Activated T-cell treated with anti-CD3 and anti-CD28 coated beads, Interleukin-2, amount 50 U/mL, for 24 hours (primary cell): ENCODE results near the gene USP30.
"Not testable (repeated sequence)": the region's sequence is repeated elsewhere in the genome, so short reads cannot be mapped to it uniquely, and the experiment has no call there.

Source experiments
- DNase-seq: peaks from one replicate; pipeline ENCODE4 v3.0.0-alpha.2; 2020
- H3K27ac Mint-ChIP-seq: 2 replicates; pipeline ENCODE4 v1.8.0; 2020; ENCODE audit warnings: mild to moderate bottlenecking, mixed read lengths
- H3K27me3 Mint-ChIP-seq: 2 replicates; pipeline ENCODE4 v1.8.0; 2020; ENCODE audit warnings: mixed read lengths
- H3K36me3 Mint-ChIP-seq: 2 replicates; pipeline ENCODE4 v1.8.0; 2020; ENCODE audit warnings: low read depth, mixed read lengths
- H3K4me1 Mint-ChIP-seq: 2 replicates; pipeline ENCODE4 v1.8.0; 2020; ENCODE audit warnings: low read depth, mixed read lengths
- H3K4me3 Mint-ChIP-seq: 2 replicates; pipeline ENCODE4 v1.8.0; 2020; ENCODE audit warnings: mild to moderate bottlenecking, moderate library complexity, mixed read lengths
- H3K9me3 Mint-ChIP-seq: 2 replicates; pipeline ENCODE4 v1.8.0; 2020; ENCODE audit warnings: mixed read lengths

The USP30 gene

DNA sequence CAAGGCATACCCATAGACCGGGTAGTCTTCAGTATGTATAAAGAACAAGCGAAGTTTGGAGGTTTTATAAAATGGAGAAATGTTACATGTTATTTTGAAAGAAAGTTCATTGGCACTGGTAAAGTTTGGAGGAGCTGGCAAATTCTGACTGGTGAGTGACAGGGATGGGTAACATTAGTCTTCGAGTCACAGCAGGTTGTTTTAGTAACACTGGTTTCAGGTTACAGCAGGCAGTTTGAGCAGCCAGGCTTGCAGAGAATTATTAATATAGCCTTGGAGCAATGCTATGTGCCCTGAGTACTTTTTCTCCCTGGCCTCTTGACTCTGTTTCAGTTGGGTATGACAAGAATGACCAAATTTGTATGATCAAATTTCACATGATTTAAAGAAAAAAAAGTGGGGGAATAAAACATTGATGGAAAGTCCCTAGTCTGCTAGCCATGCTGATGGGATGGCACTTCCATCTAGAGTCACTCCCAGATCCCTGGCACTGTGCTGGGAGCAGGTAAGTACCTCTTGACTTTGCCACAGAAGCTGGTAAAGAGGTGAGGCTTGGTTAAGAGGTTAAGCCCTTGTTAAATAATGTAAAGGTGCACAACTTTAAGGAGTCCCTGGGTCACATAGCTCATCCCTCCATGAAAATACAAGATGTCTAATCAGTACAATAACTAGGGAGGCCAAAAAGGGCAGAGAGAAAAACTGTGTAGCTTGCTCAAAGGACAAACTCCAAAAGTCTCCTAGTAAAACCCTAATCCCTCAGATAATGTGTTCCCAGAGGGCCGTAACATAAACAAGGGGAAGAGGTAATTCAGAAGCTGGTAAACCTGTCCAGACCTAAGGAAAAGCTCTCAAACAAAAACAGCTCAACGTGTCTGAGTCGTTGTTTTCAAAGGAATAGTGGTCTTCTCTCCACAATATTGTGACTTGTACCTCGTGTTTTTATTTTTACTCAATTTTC is 18.9 kb upstream of the USP30 start:
- Mint-ChIP-seq H3K27ac (no peak overlapping the region), H3K9me3 (peaks cover 16% of the 10 kb centered on the region), H3K4me3 (no peak overlapping the region), H3K4me1 (no peaks in the 10 kb centered on the region), H3K27me3 (peaks cover 5% of the 10 kb centered on the region), H3K36me3 (no peaks in the 10 kb centered on the region)
- no peak for DNase-seq

DNA sequence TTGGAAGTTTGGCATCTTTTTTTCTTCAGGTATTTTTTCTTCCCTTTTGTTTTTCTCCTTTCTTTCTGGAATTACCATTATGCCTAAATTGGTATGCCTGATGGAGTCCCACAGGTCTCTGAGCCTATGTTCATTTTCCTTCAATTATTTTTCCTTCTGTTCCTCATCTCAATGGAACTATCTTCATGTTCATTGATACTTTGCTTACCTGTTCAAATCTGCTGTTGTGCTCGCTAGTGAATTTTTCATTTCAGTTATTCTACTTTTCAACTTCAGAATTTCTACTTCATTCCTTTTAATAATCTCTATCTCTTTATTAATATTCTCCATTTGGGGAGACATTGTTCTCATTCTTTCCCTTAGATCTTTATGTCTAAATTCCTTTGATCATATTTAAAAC is 15.4 kb upstream of the USP30 start:
- H3K27me3 Mint-ChIP-seq, result peaks cover 13% of the 10 kb centered on the region
- no peaks in the 10 kb centered on the region for H3K36me3 Mint-ChIP-seq
- no peak overlapping the region for H3K4me3 Mint-ChIP-seq
- no peak for DNase-seq
- H3K27ac Mint-ChIP-seq, result no peak overlapping the region
- no peaks in the 10 kb centered on the region for H3K4me1 Mint-ChIP-seq
- peaks cover 16% of the 10 kb centered on the region for H3K9me3 Mint-ChIP-seq

DNA sequence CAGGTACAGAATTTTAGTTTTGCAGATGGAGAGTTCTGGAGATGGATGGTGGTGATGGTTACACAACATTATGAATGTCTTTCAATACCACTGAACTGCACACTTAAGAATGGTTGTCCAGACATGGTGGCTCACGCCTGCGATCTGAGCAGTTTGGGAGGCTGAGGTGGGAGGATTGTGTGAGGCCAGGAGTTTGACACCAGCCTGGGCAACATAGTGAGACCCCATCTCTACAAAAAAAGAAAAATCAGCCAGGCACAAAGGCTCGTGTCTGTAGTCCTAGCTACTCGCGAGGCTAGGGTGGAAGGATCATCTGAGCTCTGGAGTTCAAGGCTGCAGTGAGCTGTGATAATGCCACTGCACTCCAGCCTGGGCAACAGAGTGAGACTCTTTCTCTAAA is 8.1 kb upstream of the USP30 start:
- no peaks in the 10 kb centered on the region for H3K36me3 Mint-ChIP-seq
- H3K4me1 Mint-ChIP-seq, result no peaks in the 10 kb centered on the region
- no peak for DNase-seq
- H3K27ac Mint-ChIP-seq, result no peak overlapping the region
- peaks cover 23% of the 10 kb centered on the region for H3K27me3 Mint-ChIP-seq
- H3K4me3 Mint-ChIP-seq, result no peak overlapping the region
- no peaks in the 10 kb centered on the region for H3K9me3 Mint-ChIP-seq

DNA sequence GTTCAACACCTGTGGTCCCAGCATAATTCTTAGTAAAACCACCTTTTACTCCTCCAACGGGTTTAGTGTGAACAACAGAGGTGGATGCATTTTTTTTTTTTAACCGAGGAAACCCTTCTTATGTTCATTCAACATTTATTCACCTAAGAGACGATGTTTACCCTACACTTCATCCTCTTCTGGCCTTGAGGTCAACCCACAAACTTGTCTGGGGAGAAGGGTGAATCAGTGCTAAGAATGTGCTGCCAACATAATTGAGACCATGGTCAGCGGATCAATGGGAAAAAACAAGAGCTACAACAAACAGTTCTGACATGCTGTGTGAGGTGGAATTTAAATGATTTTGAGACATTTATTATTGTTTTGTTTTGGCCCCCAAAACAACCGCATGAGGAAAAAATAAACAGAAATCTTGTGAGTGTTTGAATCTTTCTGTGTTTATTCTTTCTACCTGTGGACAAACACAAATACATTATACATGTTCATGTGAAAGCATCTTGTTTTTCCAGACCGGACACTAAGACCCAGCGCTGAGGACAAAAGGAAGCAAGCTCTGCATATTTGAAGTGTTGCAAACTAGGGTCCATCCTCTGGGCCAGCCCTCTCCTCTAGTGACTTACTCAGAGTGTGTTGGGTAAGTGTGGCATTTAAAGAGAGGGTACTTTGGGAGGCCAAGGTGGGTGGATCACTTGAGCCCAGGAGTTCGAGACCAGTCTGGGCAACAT is 5.1 kb upstream of the USP30 start:
- Mint-ChIP-seq H3K4me1 (peaks cover 6% of the 10 kb centered on the region), H3K4me3 (no peak overlapping the region), H3K27ac (no peak overlapping the region), H3K36me3 (peaks cover 6% of the 10 kb centered on the region), H3K27me3 (peaks cover 11% of the 10 kb centered on the region), H3K9me3 (no peaks in the 10 kb centered on the region)
- DNase-seq, result no peak

DNA sequence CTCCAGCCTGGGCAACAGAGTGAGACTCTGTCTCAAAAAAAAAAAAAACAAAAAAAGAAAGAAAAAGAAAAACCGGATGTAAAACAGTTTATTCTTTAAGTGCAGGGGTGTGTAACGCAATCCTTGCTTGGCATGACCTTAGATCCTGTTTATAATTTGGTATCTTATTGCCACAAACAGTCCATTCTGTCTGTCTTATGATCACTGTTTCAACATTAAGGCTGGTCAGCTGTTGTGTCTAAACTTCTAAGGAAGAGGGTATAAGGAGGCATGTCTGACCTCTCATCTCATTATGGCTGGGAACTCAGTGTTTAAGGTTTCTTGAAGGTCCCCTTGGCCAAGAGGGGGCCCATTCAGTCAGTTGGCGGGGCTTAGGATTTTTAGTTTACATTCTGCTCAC is 3.7 kb upstream of the USP30 start:
- Mint-ChIP-seq H3K36me3 (peaks cover 16% of the 10 kb centered on the region), H3K4me1 (peaks cover 11% of the 10 kb centered on the region)
- not testable (repeated sequence) for H3K4me3 Mint-ChIP-seq, H3K27ac Mint-ChIP-seq, DNase-seq, H3K27me3 Mint-ChIP-seq, H3K9me3 Mint-ChIP-seq

DNA sequence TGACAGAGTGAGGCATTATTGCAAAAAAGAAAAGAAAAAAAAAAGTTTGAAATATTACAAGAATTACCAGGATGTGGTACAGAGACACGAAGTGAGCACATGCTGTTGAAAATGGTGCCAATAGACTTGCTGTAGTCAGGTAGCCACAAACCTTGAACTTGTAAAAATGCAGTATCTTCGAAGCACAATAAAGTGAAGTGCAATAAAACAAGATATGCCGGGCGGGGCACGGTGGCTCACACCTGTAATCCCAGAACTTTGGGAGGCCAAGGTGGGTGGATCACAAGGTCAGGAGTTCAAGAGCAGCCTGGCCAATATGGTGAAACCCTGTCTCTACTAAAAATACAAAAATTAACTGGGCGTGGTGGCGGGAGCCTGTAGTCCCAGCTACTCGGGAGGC is 2.6 kb upstream of the USP30 start:
- H3K27ac Mint-ChIP-seq, result not testable (repeated sequence)

DNA sequence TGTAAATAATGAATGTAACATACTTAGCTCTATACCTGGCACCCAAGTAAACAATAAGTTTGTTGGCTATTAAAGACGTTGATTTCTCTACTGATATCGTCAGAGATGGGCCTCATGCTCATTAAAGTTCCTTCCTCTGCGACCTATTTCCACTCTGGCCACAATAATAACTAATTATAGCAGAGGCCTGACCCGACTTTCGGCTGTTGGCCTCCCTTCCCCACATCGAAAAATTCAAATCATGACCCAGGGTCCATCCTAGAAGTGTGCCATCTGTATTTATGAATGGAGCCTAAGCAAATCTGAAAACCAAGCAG is 321 bp upstream of the USP30 start:
- Mint-ChIP-seq H3K9me3 (no peaks in the 10 kb centered on the region), H3K4me3 (peak overlapping the region; percentile 83), H3K27me3 (no peaks in the 10 kb centered on the region), H3K27ac (peak overlapping the region; percentile 96), H3K36me3 (peaks cover 18% of the 10 kb centered on the region), H3K4me1 (peaks cover 23% of the 10 kb centered on the region)
- DNase-seq, result no peak

More for the DNA sequence above, 2.6 kb upstream of the USP30 start:
- not testable (repeated sequence) for H3K9me3 Mint-ChIP-seq, H3K4me3 Mint-ChIP-seq, H3K27me3 Mint-ChIP-seq, DNase-seq
- H3K36me3 Mint-ChIP-seq, result peaks cover 18% of the 10 kb centered on the region
- H3K4me1 Mint-ChIP-seq, result peaks cover 21% of the 10 kb centered on the region

DNA sequence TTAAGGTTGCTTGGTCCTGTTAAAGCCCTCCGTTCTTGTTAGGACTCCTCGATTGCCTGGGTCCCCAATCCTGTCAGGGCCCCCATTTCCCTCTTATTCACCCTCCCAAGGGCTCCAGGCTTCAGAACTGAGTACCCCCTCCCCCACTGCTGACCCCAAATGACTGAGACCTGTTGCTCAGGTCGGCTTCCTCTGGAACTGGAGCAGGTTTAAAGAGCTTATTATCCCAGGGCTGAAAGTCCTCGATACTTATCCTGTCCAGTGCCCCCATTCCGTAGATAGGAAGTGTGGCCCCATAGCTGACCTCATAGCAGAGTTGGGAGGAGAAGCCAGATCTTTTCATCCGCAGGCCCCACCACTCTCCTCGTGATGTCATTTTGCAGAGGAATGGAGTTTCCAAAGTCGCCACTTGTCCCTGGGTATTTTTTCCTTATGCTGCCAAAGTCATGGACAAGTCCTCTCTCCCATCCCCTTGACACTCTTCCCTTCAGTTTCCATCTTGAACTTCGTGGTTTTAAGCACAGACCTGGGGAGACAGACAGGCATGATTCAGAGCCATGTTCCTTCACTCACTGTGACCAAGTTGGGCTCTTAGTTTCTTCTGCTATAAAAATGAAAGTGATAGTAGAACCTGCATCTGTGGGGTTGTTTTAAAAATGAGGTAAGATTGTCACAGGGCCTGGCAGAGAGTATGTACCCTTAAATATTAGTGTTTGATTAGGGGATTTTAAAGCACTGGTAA is 1.2 kb downstream of the USP30 start:
- peak; percentile 59 for DNase-seq
- no peaks in the 10 kb centered on the region for H3K9me3 Mint-ChIP-seq
- H3K4me3 Mint-ChIP-seq, result peak overlapping the region; percentile 83
- no peaks in the 10 kb centered on the region for H3K27me3 Mint-ChIP-seq
- H3K4me1 Mint-ChIP-seq, result peaks cover 23% of the 10 kb centered on the region
- peak overlapping the region; percentile 96 for H3K27ac Mint-ChIP-seq
- H3K36me3 Mint-ChIP-seq, result peaks cover 29% of the 10 kb centered on the region

DNA sequence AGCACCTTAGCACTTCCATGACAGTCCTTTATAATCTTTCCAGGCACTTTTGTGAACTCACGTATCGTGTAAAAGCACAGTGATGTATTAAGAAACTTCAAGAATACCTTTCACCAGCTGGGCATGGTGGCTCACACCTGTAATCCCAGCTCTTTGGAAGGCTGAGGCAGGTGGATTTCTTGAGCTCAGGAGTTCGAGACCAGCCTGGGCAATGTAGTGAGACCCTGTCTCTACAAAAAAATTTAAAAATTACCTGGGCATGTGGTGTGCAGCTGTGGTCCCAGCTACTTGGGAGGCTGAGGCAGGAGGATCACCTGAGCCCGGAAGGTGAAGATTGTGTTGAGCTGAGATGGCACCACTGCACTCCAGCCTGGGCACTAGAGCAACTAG is 1.7 kb downstream of the USP30 start:
- Mint-ChIP-seq H3K4me1 (peaks cover 23% of the 10 kb centered on the region), H3K36me3 (peaks cover 33% of the 10 kb centered on the region), H3K4me3 (peak overlapping the region; percentile 83), H3K27ac (peak overlapping the region; percentile 96)
- peak; percentile 33 for DNase-seq
- H3K27me3 Mint-ChIP-seq, H3K9me3 Mint-ChIP-seq: not testable (repeated sequence)

DNA sequence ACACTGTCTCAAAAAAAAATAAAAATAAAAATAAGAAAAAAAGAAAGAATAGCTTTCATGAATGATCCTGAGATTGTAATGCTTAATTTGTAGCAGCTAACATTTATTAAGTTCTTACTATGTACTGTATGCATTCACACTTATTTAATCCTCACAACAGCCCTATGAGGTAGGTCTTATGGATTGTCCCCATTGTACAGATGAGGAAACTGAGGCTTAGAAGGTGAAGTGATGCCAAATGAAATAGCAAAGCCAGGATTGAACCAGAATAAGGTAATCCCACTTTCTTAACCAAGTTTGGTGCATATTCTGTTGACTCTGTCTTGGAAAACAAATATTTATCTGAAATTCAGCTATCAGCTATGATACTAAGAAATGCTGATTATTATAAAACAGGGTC is 2.1 kb downstream of the USP30 start:
- no peak for DNase-seq
- Mint-ChIP-seq H3K27ac (peak overlapping the region; percentile 40), H3K9me3 (no peaks in the 10 kb centered on the region), H3K36me3 (peaks cover 34% of the 10 kb centered on the region), H3K4me3 (no peak overlapping the region), H3K4me1 (peaks cover 23% of the 10 kb centered on the region), H3K27me3 (no peaks in the 10 kb centered on the region)

DNA sequence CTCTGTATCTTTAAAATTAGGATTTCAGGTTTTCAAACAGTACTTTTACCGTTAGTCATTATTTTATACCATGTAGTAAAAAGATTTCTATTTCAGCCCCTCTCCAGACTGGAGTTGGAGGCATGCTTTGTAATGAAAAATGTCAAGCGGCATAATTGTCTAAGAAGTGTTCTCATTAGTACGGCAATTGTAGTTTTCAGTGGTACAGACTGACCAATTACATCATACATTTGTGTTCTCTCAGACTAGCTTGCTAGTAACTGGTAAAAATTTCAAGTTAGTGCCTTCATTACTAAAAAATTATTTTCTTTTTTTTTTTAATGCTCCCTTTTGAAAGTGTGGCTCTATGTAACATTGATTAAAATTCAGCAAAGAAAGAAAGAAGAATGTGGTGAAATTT is 4.5 kb downstream of the USP30 start:
- Mint-ChIP-seq H3K9me3 (no peaks in the 10 kb centered on the region), H3K36me3 (peaks cover 41% of the 10 kb centered on the region), H3K27me3 (no peaks in the 10 kb centered on the region), H3K27ac (no peak overlapping the region), H3K4me1 (peaks cover 20% of the 10 kb centered on the region), H3K4me3 (no peak overlapping the region)
- no peak for DNase-seq

DNA sequence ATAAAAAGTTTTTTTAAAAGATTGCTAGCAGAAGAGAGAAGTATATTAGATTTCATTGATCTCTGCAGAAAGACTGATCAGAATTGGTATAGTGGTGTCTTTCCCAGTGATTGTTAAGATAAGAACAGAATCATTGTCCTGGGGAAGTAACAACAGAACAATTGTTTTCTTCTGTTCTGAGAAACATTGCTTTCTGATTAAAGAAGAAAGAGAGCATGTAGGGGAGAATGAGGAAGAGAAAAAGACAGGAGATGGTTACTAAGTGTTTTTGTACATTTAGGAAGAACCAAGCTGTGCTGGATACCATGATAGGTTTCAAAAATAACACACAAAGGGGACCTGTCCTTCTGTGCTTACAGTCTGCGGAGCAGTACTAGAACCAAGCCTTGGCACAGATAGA is 5.0 kb downstream of the USP30 start:
- Mint-ChIP-seq H3K27me3 (no peaks in the 10 kb centered on the region), H3K36me3 (peaks cover 37% of the 10 kb centered on the region), H3K9me3 (no peaks in the 10 kb centered on the region), H3K4me1 (peaks cover 16% of the 10 kb centered on the region), H3K4me3 (no peak overlapping the region), H3K27ac (no peak overlapping the region)
- DNase-seq, result no peak

DNA sequence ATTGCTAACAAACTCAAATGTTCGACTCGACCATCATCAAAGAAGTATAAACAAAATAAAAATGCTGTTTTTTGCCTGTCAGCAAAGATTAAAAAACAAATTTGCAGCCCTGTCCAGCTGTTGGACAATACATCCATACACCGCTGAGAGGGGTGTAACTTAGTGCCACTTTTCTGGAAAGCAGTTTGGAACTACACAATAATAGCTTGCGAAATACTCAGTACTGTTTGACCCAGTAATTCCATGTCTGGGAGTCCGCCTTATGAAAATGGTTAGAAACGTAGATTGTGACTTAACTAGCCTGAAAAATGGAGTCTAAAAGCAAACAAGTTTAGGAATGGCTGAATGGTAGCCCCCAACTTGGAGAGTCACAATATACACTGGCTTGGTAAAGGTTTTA is 6.4 kb downstream of the USP30 start:
- Mint-ChIP-seq H3K27me3 (no peaks in the 10 kb centered on the region), H3K36me3 (peaks cover 36% of the 10 kb centered on the region), H3K4me1 (peaks cover 15% of the 10 kb centered on the region), H3K9me3 (no peaks in the 10 kb centered on the region), H3K27ac (no peak overlapping the region), H3K4me3 (no peak overlapping the region)
- DNase-seq, result no peak

DNA sequence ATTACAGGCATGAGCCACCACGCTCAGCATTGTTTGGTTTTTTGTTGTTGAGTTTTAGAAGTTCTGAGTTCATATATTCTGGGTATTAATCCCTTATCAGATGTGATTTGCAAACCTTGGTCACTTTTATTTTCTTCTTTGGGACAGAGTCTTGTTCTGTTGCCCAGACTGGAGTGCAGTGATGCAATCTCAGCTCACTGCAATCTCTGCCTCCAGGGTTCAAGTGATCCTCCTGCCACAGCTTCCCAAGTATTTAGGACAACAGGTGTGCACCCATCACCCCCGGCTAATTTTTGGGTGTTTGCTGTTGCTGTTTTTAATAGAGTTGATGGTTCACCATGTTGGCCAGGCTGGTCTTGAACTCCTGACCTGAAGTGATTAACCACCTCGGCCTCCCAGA is 11.8 kb downstream of the USP30 start:
- DNase-seq, result no peak
- H3K27ac Mint-ChIP-seq, result no peak overlapping the region
- H3K4me3 Mint-ChIP-seq, result no peak overlapping the region
- H3K27me3 Mint-ChIP-seq, result no peaks in the 10 kb centered on the region
- H3K9me3 Mint-ChIP-seq, result no peaks in the 10 kb centered on the region
- H3K4me1 Mint-ChIP-seq, result peaks cover 4% of the 10 kb centered on the region
- peaks cover 39% of the 10 kb centered on the region for H3K36me3 Mint-ChIP-seq
